Activated naive CD8-positive, alpha-beta T cell (primary cell): Measurements from ENCODE around the gene TEAD4.

ENCODE experiments used
- H3K27ac Mint-ChIP-seq: one replicate; pipeline ENCODE4 v1.8.0; 2021; ENCODE audit warnings: mixed read lengths
- H3K27me3 Mint-ChIP-seq: one replicate; pipeline ENCODE4 v1.8.0; 2021; ENCODE audit warnings: mixed read lengths
- H3K36me3 Mint-ChIP-seq: one replicate; pipeline ENCODE4 v1.8.0; 2021; ENCODE audit warnings: mixed read lengths
- H3K4me1 Mint-ChIP-seq: one replicate; pipeline ENCODE4 v1.8.0; 2021; ENCODE audit warnings: low read depth, mixed read lengths
- H3K4me3 Mint-ChIP-seq: one replicate; pipeline ENCODE4 v1.8.0; 2021; ENCODE audit warnings: mild to moderate bottlenecking, mixed read lengths
- H3K9me3 Mint-ChIP-seq: one replicate; pipeline ENCODE4 v1.8.0; 2021; ENCODE audit warnings: low read depth, mixed read lengths

The TEAD4 gene

GRCh38 chr12:2976581-2976996, 17.4 kb downstream of the TEAD4 start:
- Mint-ChIP-seq H3K4me1 (no peaks in the 10 kb centered on the region), H3K4me3 (no peak overlapping the region), H3K27ac (no peak overlapping the region), H3K36me3 (no peaks in the 10 kb centered on the region), H3K9me3 (no peaks in the 10 kb centered on the region), H3K27me3 (peaks cover 8% of the 10 kb centered on the region)

DNA sequence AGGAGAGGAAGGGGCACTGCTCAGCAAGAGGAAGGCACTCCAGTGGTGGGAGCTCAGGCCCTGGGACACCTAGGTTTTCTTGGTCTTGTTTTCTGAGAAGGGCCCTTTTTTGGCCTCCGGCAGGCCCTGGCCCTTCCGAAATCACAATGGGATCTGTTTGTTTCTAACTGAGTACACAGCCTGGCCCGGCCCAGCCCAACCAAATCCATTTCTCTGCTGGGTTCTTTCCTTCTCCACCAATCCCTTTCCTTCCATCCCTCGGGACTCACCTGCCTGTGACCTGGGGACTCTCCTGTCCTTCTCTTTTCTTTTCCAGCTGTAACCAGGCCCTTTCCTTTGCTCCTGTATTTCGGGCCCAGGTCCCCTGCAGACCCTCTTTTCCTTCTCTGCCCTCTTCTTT, 18.6 kb downstream of the TEAD4 start:
- H3K27ac Mint-ChIP-seq = no peak overlapping the region
- no peaks in the 10 kb centered on the region for H3K9me3 Mint-ChIP-seq
- no peaks in the 10 kb centered on the region for H3K4me1 Mint-ChIP-seq
- H3K36me3 Mint-ChIP-seq = no peaks in the 10 kb centered on the region
- peaks cover 6% of the 10 kb centered on the region for H3K27me3 Mint-ChIP-seq
- H3K4me3 Mint-ChIP-seq = no peak overlapping the region

- H3K27me3 Mint-ChIP-seq = no peaks in the 10 kb centered on the region
- no peak overlapping the region for H3K27ac Mint-ChIP-seq
- H3K9me3 Mint-ChIP-seq = no peaks in the 10 kb centered on the region
- H3K36me3 Mint-ChIP-seq = no peaks in the 10 kb centered on the region
- no peaks in the 10 kb centered on the region for H3K4me1 Mint-ChIP-seq
- no peak overlapping the region for H3K4me3 Mint-ChIP-seq
These were observed 20.6 kb downstream of the TEAD4 start for GRCh38 chr12:2979806-2980205.

- Mint-ChIP-seq H3K4me1 (no peaks in the 10 kb centered on the region), H3K4me3 (no peak overlapping the region), H3K36me3 (no peaks in the 10 kb centered on the region), H3K27me3 (no peaks in the 10 kb centered on the region), H3K27ac (no peak overlapping the region), H3K9me3 (no peaks in the 10 kb centered on the region)
These were observed 21.4 kb downstream of the TEAD4 start for GRCh38 chr12:2980630-2981029.

- Mint-ChIP-seq H3K36me3 (no peaks in the 10 kb centered on the region), H3K4me1 (no peaks in the 10 kb centered on the region), H3K27me3 (no peaks in the 10 kb centered on the region), H3K4me3 (no peak overlapping the region), H3K27ac (no peak overlapping the region), H3K9me3 (no peaks in the 10 kb centered on the region)
These were observed 23.2 kb downstream of the TEAD4 start for GRCh38 chr12:2982361-2982760.

- H3K9me3 Mint-ChIP-seq = no peaks in the 10 kb centered on the region
- H3K4me3 Mint-ChIP-seq = no peak overlapping the region
- H3K27ac Mint-ChIP-seq = no peak overlapping the region
- H3K4me1 Mint-ChIP-seq = no peaks in the 10 kb centered on the region
- H3K36me3 Mint-ChIP-seq = no peaks in the 10 kb centered on the region
- H3K27me3 Mint-ChIP-seq = no peaks in the 10 kb centered on the region
These were observed 25.1 kb downstream of the TEAD4 start for GRCh38 chr12:2984249-2984648.

DNA sequence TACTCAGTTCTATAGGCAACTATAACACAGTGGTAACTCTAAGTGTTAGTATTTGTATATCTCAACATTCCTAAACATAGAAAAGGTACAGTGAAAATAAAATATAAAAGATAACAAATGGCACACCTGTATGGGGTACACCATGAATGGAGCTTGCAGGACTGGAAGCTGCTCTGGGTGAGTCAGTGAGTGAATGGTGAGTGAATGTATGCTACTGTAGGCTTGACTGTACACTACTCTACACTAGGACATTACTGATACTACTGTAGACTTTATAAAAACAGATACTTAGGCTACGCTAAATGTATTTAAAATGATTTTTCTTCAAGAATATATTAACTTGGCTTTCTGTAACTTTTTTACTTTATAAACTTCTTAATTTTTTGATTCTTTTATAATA, 25.5 kb downstream of the TEAD4 start:
- Mint-ChIP-seq H3K27me3 (no peaks in the 10 kb centered on the region), H3K4me1 (no peaks in the 10 kb centered on the region), H3K4me3 (no peak overlapping the region), H3K36me3 (no peaks in the 10 kb centered on the region), H3K27ac (no peak overlapping the region), H3K9me3 (peaks cover 2% of the 10 kb centered on the region)

DNA sequence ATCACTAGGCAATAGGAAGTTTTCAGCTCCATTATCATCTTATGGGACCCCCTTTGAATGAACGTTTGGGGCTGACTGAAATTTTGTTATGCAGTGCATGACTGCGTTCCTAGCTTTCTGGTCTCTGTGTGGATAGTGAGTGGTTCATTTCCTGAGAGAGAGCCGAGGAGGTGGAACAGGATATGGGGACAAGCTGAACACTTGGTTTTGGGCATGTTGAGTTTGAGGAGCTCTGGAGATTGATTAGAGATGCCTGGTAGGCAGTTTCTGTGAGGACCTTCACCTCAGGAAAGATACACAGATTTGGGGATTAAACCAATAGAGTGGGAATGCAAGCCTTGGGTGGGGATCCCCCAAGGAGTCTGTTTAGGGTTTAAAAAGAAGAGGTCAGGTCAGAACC, 27.7 kb downstream of the TEAD4 start:
- peaks cover 6% of the 10 kb centered on the region for H3K9me3 Mint-ChIP-seq
- H3K27ac Mint-ChIP-seq = no peak overlapping the region

GRCh38 chr12:2988494-2988893, 29.3 kb downstream of the TEAD4 start:
- H3K4me3 Mint-ChIP-seq = no peak overlapping the region
- H3K36me3 Mint-ChIP-seq = no peaks in the 10 kb centered on the region
- peaks cover 6% of the 10 kb centered on the region for H3K9me3 Mint-ChIP-seq
- no peak overlapping the region for H3K27ac Mint-ChIP-seq
- H3K4me1 Mint-ChIP-seq = no peaks in the 10 kb centered on the region
- no peaks in the 10 kb centered on the region for H3K27me3 Mint-ChIP-seq

More for the DNA sequence above, 27.7 kb downstream of the TEAD4 start:
- no peak overlapping the region for H3K4me3 Mint-ChIP-seq
- no peaks in the 10 kb centered on the region for H3K4me1 Mint-ChIP-seq
- no peaks in the 10 kb centered on the region for H3K36me3 Mint-ChIP-seq
- H3K27me3 Mint-ChIP-seq = no peaks in the 10 kb centered on the region

DNA sequence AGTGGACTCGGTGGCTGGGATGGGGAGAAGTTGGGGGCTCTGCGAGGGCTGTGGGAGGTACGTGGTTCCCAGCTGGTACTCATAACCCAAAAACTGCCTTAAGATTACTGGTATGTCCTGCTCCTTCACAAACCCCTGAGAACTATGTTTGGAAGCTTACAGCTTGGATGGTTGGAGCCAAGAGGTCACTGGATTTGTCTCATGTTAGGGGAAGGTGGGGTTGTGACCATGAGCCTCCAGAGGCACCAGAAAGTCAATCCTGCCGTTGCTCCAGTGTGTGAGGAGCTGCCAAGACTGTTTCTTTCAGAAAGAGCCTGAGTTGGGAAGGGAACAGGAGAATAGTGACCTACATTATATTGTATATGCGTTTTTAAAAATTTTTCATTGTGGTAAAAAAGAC, 33.5 kb downstream of the TEAD4 start:
- Mint-ChIP-seq H3K9me3 (peaks cover 6% of the 10 kb centered on the region), H3K4me3 (no peak overlapping the region), H3K27me3 (peaks cover 4% of the 10 kb centered on the region), H3K27ac (no peak overlapping the region), H3K36me3 (no peaks in the 10 kb centered on the region), H3K4me1 (no peaks in the 10 kb centered on the region)

GRCh38 chr12:2997989-2998670, 38.9 kb downstream of the TEAD4 start:
- Mint-ChIP-seq H3K4me1 (no peaks in the 10 kb centered on the region), H3K9me3 (no peaks in the 10 kb centered on the region), H3K27ac (no peak overlapping the region), H3K4me3 (no peak overlapping the region), H3K27me3 (peaks cover 6% of the 10 kb centered on the region), H3K36me3 (no peaks in the 10 kb centered on the region)

DNA sequence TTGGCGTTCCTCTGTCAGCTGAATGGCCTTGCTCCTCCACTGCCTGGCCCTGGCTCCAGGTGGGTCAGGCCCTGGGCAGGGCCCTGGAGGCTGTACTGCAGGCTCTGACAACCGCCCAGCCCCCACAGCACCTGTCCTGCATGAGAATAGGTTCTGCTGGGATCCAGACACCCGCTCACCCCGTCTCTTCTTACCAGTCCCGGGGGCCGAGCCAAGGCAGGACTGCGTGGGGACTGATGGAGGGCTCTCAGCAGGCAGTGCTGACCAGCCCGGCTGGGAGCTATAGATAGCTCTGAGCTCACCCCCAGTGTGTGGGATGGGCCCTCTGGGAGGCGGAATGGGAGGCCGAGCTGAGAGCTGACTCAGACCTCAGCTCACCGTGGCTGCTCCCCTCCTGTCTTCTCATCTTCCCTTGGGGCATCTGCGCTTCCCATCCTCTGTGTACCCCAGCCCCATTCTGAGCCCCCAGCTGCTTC, 39.6 kb downstream of the TEAD4 start:
- Mint-ChIP-seq H3K9me3 (no peaks in the 10 kb centered on the region), H3K4me1 (no peaks in the 10 kb centered on the region), H3K4me3 (no peak overlapping the region), H3K27me3 (peaks cover 4% of the 10 kb centered on the region), H3K27ac (no peak overlapping the region), H3K36me3 (no peaks in the 10 kb centered on the region)

DNA sequence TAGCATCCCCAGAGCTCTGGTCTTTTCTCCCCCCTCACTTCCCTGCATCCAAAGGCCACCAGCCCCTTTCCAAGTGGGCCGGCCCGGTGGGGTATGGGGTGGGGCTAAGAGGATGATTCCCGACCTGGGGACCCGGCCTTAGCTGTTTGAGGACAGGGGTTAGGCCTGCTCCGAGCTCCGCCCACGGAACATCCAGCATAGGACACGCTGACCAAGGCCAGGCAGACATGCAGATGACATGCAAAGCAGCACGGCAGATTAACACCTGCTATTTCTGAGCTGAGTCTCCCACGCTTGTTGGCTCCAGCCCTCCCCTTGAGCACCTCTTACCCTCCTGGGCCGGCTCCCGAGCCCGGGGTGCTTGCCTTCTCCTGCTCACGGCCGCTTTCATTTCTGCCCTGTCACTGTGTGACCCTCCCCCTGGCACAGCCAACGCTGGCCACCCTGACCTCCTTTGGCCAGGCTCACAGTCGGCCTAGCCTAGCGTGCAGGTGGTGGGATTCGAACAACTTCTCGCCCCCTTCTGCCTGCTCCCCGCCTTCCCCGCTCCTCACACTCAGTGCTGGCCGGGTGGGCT, 40.2 kb downstream of the TEAD4 start:
- Mint-ChIP-seq H3K27ac (no peak overlapping the region), H3K4me1 (no peaks in the 10 kb centered on the region), H3K36me3 (no peaks in the 10 kb centered on the region), H3K9me3 (no peaks in the 10 kb centered on the region), H3K27me3 (peaks cover 3% of the 10 kb centered on the region), H3K4me3 (no peak overlapping the region)

- Mint-ChIP-seq H3K9me3 (no peaks in the 10 kb centered on the region), H3K27me3 (peaks cover 3% of the 10 kb centered on the region), H3K27ac (no peak overlapping the region), H3K36me3 (no peaks in the 10 kb centered on the region), H3K4me3 (no peak overlapping the region), H3K4me1 (no peaks in the 10 kb centered on the region)
These were observed 41.5 kb downstream of the TEAD4 start for GRCh38 chr12:3000548-3001275.

DNA sequence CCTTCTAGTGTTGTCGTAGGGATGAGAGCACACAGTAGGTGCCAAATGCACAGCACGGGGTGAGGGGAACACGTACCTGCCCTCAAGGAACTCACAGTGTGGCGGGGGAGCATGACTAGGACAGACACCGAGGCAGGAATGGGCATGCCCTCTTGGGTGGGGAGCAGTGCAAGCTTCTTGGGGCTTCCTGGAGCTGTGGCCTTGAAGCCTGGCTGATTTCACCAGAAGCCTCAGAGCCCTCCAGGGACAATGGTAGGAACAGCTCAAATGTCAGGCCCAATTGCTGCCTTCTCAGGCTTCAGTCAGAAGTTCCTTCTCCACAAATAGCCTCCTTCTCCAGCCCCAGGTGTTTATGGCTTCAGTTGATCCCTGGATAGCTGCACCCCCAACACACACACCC, 43.4 kb downstream of the TEAD4 start:
- no peak overlapping the region for H3K27ac Mint-ChIP-seq

More for the DNA sequence above, 43.4 kb downstream of the TEAD4 start:
- Mint-ChIP-seq H3K36me3 (no peaks in the 10 kb centered on the region), H3K4me3 (no peak overlapping the region), H3K9me3 (no peaks in the 10 kb centered on the region), H3K27me3 (peaks cover 2% of the 10 kb centered on the region), H3K4me1 (no peaks in the 10 kb centered on the region)
